CD4-positive, alpha-beta memory T cell (primary cell): ENCODE data around the gene NPFFR1. TPM values are rescaled to one million over a fixed set of nuclear protein-coding genes. Genes with fewer than 3 reads are reported as not detected.
A peak's percentile ranks its signal among the peaks of the same experiment; 100 is the strongest.

Source experiments
- CTCF ChIA-PET: fragments of 350-600 bp; sonication (Branson Sonifier 250); formaldehyde crosslinking; loops from one replicate; lab custom pipeline; 2021; ENCODE audit warnings: inconsistent platforms; ENCODE audit not compliant: partially characterized antibody; lab: Charles Lee
- POLR2A ChIA-PET: fragments of 350-600 bp; sonication (Branson Sonifier 250); formaldehyde crosslinking; loops from one replicate; lab custom pipeline; 2021; ENCODE audit not compliant: partially characterized antibody; lab: Charles Lee
- DNase-seq, 5 donors: peaks; one replicate each; pipeline versions ENCODE4 v3.0.0 to v3.0.0-alpha.2; 2020 to 2022; ENCODE audit warnings: mixed read lengths in 1 of 5
- H3K27ac ChIP-seq: one replicate; pipeline ENCODE4 v1.7.0; 2013; ENCODE audit warnings: low read depth, low read length
- H3K27me3 ChIP-seq: 2 replicates; pipeline ENCODE4 v1.7.0; 2013; ENCODE audit warnings: mild to moderate bottlenecking, low read length, moderate library complexity; ENCODE audit not compliant: insufficient read depth
- H3K36me3 ChIP-seq: 2 replicates; pipeline ENCODE4 v1.7.0; 2013; ENCODE audit warnings: mild to moderate bottlenecking, low read length, moderate library complexity; ENCODE audit not compliant: insufficient read depth
- H3K4me1 ChIP-seq: 2 replicates; pipeline ENCODE4 v1.7.0; 2013; ENCODE audit warnings: mild to moderate bottlenecking, low read length, moderate library complexity; ENCODE audit not compliant: insufficient read depth
- H3K4me3 ChIP-seq, 2 donors: one replicate each; pipeline ENCODE4 v1.7.0; 2013; ENCODE audit warnings: low read length in 2 of 2, mild to moderate bottlenecking in 1 of 2
- H3K9me3 ChIP-seq, 2 donors: one replicate each; pipeline ENCODE4 v1.7.0; 2013; ENCODE audit warnings: low read length in 2 of 2, control low read depth in 1 of 2; ENCODE audit not compliant: control insufficient read depth in 1 of 2
- H3K27ac Mint-ChIP-seq, 7 donors: one replicate each; pipeline ENCODE4 v1.8.0; 2020 to 2021; ENCODE audit warnings: mixed read lengths in 7 of 7, mild to moderate bottlenecking in 6 of 7, inconsistent platforms in 3 of 7, moderate library complexity in 3 of 7
- H3K27me3 Mint-ChIP-seq, 2 donors: one replicate each; pipeline ENCODE4 v1.8.0; 2020 to 2021; ENCODE audit warnings: mixed read lengths in 2 of 2
- H3K36me3 Mint-ChIP-seq, 2 donors: one replicate each; pipeline ENCODE4 v1.8.0; 2020 to 2021; ENCODE audit warnings: mixed read lengths in 2 of 2, inconsistent platforms in 1 of 2, mild to moderate bottlenecking in 1 of 2
- H3K4me1 Mint-ChIP-seq, 4 donors: one replicate each; pipeline ENCODE4 v1.8.0; 2020 to 2021; ENCODE audit warnings: mixed read lengths in 4 of 4, mild to moderate bottlenecking in 1 of 4
- H3K4me3 Mint-ChIP-seq, 8 donors: one replicate each; pipeline ENCODE4 v1.8.0; 2020 to 2021; ENCODE audit warnings: mixed read lengths in 8 of 8, mild to moderate bottlenecking in 7 of 8, moderate library complexity in 6 of 8, inconsistent platforms in 3 of 8
- H3K9me3 Mint-ChIP-seq, 8 donors: one replicate each; pipeline ENCODE4 v1.8.0; 2020 to 2021; ENCODE audit warnings: mixed read lengths in 8 of 8, mild to moderate bottlenecking in 5 of 8, inconsistent platforms in 3 of 8, moderate library complexity in 1 of 8
- intact Hi-C: fragments of 100-400 bp; cut with micrococcal nuclease; formaldehyde crosslinking; loops from one replicate; pipeline ENCODE4 v1.15.1; 2023
- polyA plus RNA-seq, 2 donors: library from polyadenylated mRNA; unstranded; fragments of 300-500 nt; fragmentation: Illumina TruSeq; gene quantifications; one replicate each; pipeline ENCODE4 v1.2.3, GENCODE V29; 2021
- total RNA-seq, 2 experiments: library from RNA; stranded (reverse); gene quantifications; one replicate each; pipeline ENCODE4 v1.2.3, GENCODE V29; 2021

NPFFR1 gene
- total and polyA plus RNA-seq, 4 experiments from 2014 or later: not detected

DNA sequence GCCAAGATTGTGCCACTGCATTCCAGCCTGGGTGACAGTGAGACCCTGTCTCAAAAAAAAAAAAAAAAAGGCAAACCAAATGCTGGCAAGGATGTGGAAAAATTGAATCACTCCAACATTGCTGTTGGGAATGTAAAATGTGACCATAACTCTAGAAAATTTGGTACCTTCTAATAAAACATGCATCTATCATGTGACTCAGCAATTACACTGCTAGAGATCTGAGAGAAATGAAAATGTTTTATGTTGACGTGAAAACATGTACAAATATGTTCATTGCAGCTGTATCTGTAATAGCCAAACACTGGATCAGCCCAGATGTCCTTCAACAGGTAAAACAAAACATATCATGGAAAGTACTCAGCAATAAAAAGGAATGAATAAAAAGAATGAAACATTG is 82.7 kb downstream of the NPFFR1 start:
- POLR2A ChIA-PET: no interaction called here
- Histone ChIP-seq H3K4me1 (peaks cover 10% of the 10 kb centered on the region), H3K4me3 (no peak overlapping the region), H3K36me3 (peaks cover 9% of the 10 kb centered on the region), H3K27ac (no peak overlapping the region), H3K9me3 (no peaks in the 10 kb centered on the region), H3K27me3 (no peaks in the 10 kb centered on the region)
- H3K9me3 Mint-ChIP-seq: no peaks in the 10 kb centered on the region
- intact Hi-C loops: no loop called here
- no peak overlapping the region for H3K4me3 Mint-ChIP-seq
- no peaks in the 10 kb centered on the region for H3K27me3 Mint-ChIP-seq
- H3K4me1 Mint-ChIP-seq: peaks cover 4 to 12% (median 10%) of the 10 kb centered on the region in 4 donors
- no peak overlapping the region for H3K27ac Mint-ChIP-seq
- peaks cover 28 to 50% of the 10 kb centered on the region in 2 donors for H3K36me3 Mint-ChIP-seq
- no peak for DNase-seq
- CTCF ChIA-PET: interaction anchor here (0.7 to 4.2 kb wide), 3 partner anchors 10 to 55 kb away, joined by 3 to 28 read pairs (median 3); partner anchors contain the start of gene TYSND1

DNA sequence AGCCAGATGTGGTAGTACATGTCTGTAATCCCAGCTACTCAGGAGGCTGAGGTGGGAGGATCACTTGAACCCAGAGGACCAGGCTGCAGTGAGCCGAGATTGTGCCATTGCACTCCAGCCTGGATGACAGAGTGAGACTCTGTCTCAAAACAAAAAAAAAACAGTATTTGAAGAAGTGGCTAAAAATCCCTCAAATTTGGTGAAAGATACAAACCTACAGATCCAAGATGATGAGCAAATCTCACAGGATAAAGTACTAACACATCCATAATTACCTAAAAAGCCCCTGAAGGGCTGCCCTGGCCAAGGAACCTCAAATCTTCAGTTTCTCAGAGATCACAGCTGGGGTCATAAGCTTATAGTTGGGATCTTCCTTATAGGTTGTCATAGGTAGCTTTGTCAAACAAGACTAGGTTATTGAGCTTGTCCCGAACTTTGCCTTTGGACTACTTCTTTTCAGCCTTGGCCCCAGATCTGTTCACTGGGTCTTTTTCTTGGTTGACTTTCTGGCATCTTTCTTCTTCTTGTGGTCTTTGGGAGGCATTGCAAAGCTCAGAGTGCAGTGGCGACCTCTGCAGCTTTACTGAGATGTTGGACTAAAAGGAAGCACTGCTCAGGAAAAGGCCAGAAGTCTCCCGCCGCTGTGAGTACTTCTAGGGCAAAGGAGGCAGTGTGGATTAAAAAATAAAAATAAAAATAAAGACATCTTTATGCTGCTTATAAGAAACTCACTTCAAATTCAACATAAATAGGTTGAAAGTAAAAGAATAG is 84.9 kb downstream of the NPFFR1 start:
- Mint-ChIP-seq H3K4me1 (peaks cover 4 to 12% (median 10%) of the 10 kb centered on the region in 4 donors), H3K4me3 (no peak overlapping the region), H3K9me3 (no peaks in the 10 kb centered on the region), H3K27ac (no peak overlapping the region), H3K27me3 (no peaks in the 10 kb centered on the region), H3K36me3 (peaks cover 20 to 37% of the 10 kb centered on the region in 2 donors)
- Histone ChIP-seq H3K9me3 (no peaks in the 10 kb centered on the region), H3K4me3 (no peak overlapping the region), H3K4me1 (peaks cover 10% of the 10 kb centered on the region), H3K27me3 (no peaks in the 10 kb centered on the region), H3K27ac (no peak overlapping the region), H3K36me3 (peaks cover 6% of the 10 kb centered on the region)
- POLR2A ChIA-PET: interaction anchor here (2.0 kb wide), 1 partner anchor 53 kb away, joined by 4 read pairs; the partner anchor contains the start of gene TYSND1
- CTCF ChIA-PET: interaction anchor here (0.9 to 4.2 kb wide), 5 partner anchors 22 to 165 kb away, joined by 3 to 28 read pairs (median 10); partner anchors contain the start of gene TYSND1
- DNase-seq: peak in 1 of 5 donors; percentile 12
- intact Hi-C loops: loop anchor here (1.0 kb wide), 1 partner anchor 52 kb away; no protein-coding TSS in a partner anchor

Other genes starting within 250 kb of the NPFFR1 start
- gene MACROH2A2, start 231.2 kb downstream of the NPFFR1 start, total RNA-seq: 1 to 10 TPM; 4.8 to 5.5 TPM
- gene MACROH2A2, start 231.2 kb downstream of the NPFFR1 start, polyA plus RNA-seq: 1 to 10 TPM; 4.6 to 5.6 TPM
- gene AIFM2, start 151.2 kb downstream of the NPFFR1 start, total RNA-seq: 1 to 10 TPM; 4.7 to 5.8 TPM
- gene AIFM2, start 151.2 kb downstream of the NPFFR1 start, polyA plus RNA-seq: 1 to 10 TPM in 1 of 2 donors, under 1 TPM in 1; 0.68 to 2.7 TPM
- 10 to 100 TPM; 29.3 to 31.4 TPM for gene TYSND1, start 137.3 kb downstream of the NPFFR1 start, total RNA-seq
- gene TYSND1, start 137.3 kb downstream of the NPFFR1 start, polyA plus RNA-seq: 10 to 100 TPM; 16.4 to 21.9 TPM
- gene SAR1A, start 113.5 kb downstream of the NPFFR1 start, total RNA-seq: 100 to 1,000 TPM in 1 of 2 experiments, 10 to 100 TPM in 1; 87.3 to 100 TPM
- gene SAR1A, start 113.5 kb downstream of the NPFFR1 start, polyA plus RNA-seq: 10 to 100 TPM; 25.2 to 30.6 TPM
- gene PPA1, start 50.6 kb downstream of the NPFFR1 start, total RNA-seq: 10 to 100 TPM; 57.4 to 60.4 TPM
- 100 to 1,000 TPM; 148 to 304 TPM for gene PPA1, start 50.6 kb downstream of the NPFFR1 start, polyA plus RNA-seq
- 1 to 10 TPM; 2.9 to 3.4 TPM for gene LRRC20, start 98.6 kb upstream of the NPFFR1 start, total RNA-seq
- gene LRRC20, start 98.6 kb upstream of the NPFFR1 start, polyA plus RNA-seq: 1 to 10 TPM; 3.7 to 4.4 TPM
- 10 to 100 TPM; 54.5 to 56.9 TPM for gene EIF4EBP2, start 120.1 kb upstream of the NPFFR1 start, total RNA-seq
- 10 to 100 TPM; 67.7 to 83.9 TPM for gene EIF4EBP2, start 120.1 kb upstream of the NPFFR1 start, polyA plus RNA-seq
- gene NODAL, start 157.7 kb upstream of the NPFFR1 start, total RNA-seq: not detected
- gene NODAL, start 157.7 kb upstream of the NPFFR1 start, polyA plus RNA-seq: under 1 TPM in 1 of 2 donors, not detected in 1; 0.19 TPM
- not detected for gene PALD1, start 194.8 kb upstream of the NPFFR1 start, total RNA-seq
- gene PALD1, start 194.8 kb upstream of the NPFFR1 start, polyA plus RNA-seq: not detected